MM.1S (cell line): ENCODE results near the gene HOXA13.

Experiments used
- CTCF ChIP-seq: fragments of 300-600 bp; sonication (generic); IDR thresholded peaks from 2 replicates; pipeline ENCODE4 v1.5.1; 2016; ENCODE audit warnings: antibody characterized with exemption, low read length, mixed read lengths
- EZH2phosphoT487 ChIP-seq: fragments of 300-600 bp; sonication (generic); IDR thresholded peaks from 2 replicates; pipeline ENCODE4 v1.6.1; 2018; ENCODE audit warnings: antibody characterized with exemption, low read length

- TF ChIP-seq CTCF (no peak), EZH2phosphoT487 (no peak)
Observed at GRCh38 chr7:27149842-27150567, 49.9 kb downstream of the HOXA13 start.
